GM18505 (cell line): ENCODE data around the gene SIGLEC12.
"Not testable (repeated sequence)": the region's sequence is repeated elsewhere in the genome, so short reads cannot be mapped to it uniquely, and the experiment has no call there.

Experiments
- ATAC-seq: cut with Tn5 transposase; IDR thresholded peaks from one replicate; pipeline ENCODE4 v1.9.1; 2021; ENCODE audit not compliant: unreplicated experiment
- POLR2A ChIP-seq: IDR thresholded peaks from 4 replicates; pipeline ENCODE4 v1.6.1; 2011; ENCODE audit warnings: borderline replicate concordance; ENCODE audit not compliant: insufficient read depth, insufficient read length; ENCODE audit errors: extremely low read depth

SIGLEC12 gene

GRCh38 chr19:51508059-51508733 is 6.6 kb upstream of the SIGLEC12 start:
- ATAC-seq, result no peak
- no peak for TF ChIP-seq POLR2A

- no peak for TF ChIP-seq POLR2A
- ATAC-seq, result no peak
Observed at GRCh38 chr19:51507640-51508058, 6.0 kb upstream of the SIGLEC12 start.

DNA sequence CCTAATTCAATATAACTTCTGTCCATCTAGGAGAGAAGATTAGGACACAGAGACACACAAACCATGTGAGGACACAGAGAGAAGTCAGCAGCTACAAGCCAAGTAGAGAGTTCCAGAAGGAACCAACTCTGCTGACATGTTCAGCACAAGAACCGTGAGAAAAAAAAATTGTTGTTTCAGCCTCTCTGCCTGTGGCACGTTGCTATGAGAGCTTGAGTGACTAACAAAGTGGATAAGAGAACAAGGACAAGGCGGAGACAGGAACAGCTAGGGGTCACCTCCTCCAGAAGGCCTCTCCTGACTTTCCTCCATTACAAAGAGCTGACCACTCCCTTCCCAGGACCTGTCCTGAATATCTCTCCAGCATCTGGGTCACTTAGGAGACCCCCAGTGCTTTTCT is 5.6 kb upstream of the SIGLEC12 start:
- ATAC-seq, result no peak

DNA sequence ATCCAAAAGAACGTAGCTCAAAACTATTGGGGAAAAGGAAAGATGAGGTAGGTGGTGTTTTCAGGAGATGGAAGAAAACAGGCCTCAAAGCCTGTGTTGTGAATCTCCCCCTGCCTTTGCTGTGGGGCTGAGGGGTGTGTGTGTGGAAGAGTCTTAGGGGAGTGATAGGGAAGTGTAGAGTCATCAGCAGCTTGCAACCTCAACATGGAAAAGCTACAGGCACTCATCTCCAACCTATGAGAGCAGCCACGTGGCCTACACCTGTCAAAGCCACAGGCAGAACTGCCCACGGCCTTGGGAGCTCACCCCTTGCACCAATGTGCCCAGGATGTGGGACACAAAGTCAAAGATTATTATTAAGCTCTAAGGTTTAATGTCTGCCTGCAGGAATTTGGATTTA is 4.3 kb upstream of the SIGLEC12 start:
- no peak for TF ChIP-seq POLR2A
- no peak for ATAC-seq

More for the DNA sequence above, 5.6 kb upstream of the SIGLEC12 start:
- no peak for TF ChIP-seq POLR2A

- no peak for ATAC-seq
- no peak for TF ChIP-seq POLR2A
Observed at GRCh38 chr19:51503896-51504295, 2.3 kb upstream of the SIGLEC12 start.

DNA sequence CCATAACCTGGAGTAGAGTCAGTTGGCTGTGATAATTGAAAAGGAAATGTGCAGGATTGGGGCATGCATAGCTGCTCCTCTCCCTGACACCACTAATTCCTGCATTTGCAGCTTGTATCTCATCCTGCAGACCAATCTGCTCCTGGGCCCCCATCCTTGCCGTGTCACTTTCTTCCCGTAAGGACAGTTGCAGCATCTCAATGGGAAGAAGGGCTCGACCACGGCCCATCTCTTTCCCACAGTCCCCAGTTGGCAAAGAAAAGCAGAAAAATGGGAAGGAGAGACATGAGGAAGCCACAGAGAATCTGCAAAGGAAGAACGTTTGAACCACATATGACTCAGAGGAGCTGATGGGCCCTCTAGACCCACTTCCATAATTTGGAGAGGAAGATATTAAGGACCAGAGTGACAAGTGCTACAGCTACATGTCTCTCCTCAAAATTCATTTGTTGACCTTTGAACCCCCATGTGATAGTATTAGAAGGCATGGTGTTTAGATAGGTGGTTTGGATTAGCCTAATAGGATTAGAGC is 1.8 kb upstream of the SIGLEC12 start:
- no peak for TF ChIP-seq POLR2A
- ATAC-seq, result no peak

- ATAC-seq, result not testable (repeated sequence)
Observed at GRCh38 chr19:51500931-51501330, 669 bp downstream of the SIGLEC12 start.

- TF ChIP-seq POLR2A, result no peak
- ATAC-seq, result no peak
Observed at GRCh38 chr19:51497666-51498065, 3.9 kb downstream of the SIGLEC12 start.

DNA sequence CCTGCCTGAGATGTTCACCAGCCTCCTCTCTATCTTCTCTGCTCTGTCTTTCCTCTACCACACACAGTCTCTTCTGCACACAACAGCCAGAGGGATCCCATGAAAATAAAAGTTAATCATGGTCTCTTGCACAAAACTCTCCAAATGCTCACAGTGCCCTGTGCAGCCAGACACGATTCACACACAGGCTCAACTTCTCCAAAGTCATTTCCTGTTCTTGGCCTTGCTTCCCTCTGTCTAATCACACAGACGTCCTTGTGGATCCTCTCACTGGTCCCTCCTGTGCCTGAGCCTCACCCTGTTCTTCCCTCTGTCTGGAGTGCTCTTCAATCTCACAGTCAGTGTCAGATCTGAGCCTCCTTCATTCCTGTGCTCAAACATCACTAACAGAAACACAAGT is 7.8 kb downstream of the SIGLEC12 start:
- ATAC-seq, result no peak
- TF ChIP-seq POLR2A, result no peak

- no peak for ATAC-seq
- TF ChIP-seq POLR2A, result no peak
Observed at GRCh38 chr19:51491586-51491985, 10.0 kb downstream of the SIGLEC12 start.

DNA sequence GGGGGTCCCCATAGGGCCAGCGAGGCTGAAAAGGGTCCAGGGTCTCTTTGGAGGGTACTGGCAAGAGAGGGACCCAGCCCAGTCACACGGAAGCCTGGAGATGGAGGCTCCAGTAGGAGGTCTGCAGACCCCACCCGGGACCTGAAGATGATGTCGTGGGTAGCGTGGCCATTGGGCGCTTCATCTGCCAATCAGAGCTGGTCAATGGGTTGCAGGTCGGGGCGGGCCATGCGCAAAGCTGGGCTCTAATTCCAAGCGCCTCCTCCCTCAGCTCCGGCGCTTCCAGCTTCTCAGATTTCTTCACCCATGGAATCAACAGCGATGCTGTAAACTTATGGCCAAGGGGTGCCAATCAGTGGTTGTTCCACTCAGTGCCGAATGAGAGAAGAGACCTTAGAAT is 10.9 kb downstream of the SIGLEC12 start:
- no peak for ATAC-seq
- no peak for TF ChIP-seq POLR2A

DNA sequence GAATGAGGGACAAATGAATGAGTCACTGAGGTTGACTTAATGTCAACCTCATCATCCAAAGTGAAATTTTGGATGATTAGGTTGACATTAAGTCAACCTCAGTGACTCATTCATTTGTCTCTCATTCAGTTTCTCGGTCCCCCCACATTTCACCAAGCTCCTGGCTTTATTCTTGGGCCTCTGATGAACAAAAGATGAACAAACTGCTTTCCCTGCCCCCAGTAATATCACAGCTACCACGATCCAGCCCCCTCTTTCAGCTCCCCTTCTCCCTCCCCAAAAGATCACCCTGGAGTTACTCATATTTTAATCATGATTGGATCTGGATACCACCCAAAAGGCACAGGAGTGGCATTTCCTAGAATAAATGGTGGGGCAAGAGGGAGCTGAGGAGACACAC is 12.5 kb downstream of the SIGLEC12 start:
- no peak for ATAC-seq
- no peak for TF ChIP-seq POLR2A

- no peak for TF ChIP-seq POLR2A
- ATAC-seq, result no peak
Observed at GRCh38 chr19:51488491-51488890, 13.1 kb downstream of the SIGLEC12 start.

GRCh38 chr19:51485960-51486660 is 15.5 kb downstream of the SIGLEC12 start:
- ATAC-seq, result no peak
- TF ChIP-seq POLR2A, result no peak

DNA sequence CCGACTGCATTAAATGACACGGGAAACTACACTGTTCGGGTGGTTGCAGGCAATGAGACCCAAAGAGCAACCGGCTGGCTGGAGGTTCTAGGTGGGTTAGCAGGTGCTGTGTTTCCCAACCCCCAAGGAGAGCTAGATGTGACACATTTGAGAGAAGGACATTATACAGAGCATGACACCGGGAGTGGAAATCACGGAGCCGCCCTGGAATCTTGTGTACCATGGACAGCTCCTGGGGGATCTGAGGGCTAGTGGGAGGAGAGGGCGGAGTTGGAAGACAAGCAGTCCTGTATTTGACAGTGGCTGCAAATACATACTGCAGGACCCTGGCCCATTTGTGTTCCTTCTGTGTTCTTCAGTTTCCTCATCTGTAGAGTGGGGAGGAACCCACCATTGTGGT is 21.0 kb downstream of the SIGLEC12 start:
- no peak for ATAC-seq

More for the DNA sequence above, 21.0 kb downstream of the SIGLEC12 start:
- no peak for TF ChIP-seq POLR2A
